GM21528 (cell line): Measurements from ENCODE around the gene ADGRV1.

Source experiments
- ATAC-seq: cut with Tn5 transposase; IDR thresholded peaks from one replicate; pipeline ENCODE4 v1.9.1; 2021; ENCODE audit warnings: mild to moderate bottlenecking, moderate library complexity; ENCODE audit not compliant: unreplicated experiment, low FRiP score

ADGRV1 gene

DNA sequence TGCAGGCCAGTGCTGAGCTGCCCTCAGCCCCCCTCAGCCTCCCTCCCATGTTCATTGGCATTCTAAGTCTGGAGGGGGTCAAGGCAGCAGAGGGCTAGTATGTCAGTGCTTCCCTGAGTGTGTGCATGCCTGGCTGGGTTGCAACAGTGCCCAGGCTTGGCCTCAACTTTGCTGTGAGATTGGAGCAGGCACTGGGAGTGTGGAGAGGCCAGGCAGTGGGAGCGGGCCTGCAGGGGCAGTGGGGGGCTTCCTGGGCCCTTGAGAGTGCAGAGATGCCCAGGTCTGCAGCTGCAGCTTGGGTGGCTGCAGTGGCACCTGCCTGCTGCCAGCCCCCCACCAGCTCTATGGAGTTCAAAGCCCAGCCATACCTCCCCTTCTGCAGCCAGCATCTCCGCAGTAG is 585.2 kb downstream of the ADGRV1 start:
- no peak for ATAC-seq

GRCh38 chr5:91144491-91145332 is 586.1 kb downstream of the ADGRV1 start:
- ATAC-seq: no peak

DNA sequence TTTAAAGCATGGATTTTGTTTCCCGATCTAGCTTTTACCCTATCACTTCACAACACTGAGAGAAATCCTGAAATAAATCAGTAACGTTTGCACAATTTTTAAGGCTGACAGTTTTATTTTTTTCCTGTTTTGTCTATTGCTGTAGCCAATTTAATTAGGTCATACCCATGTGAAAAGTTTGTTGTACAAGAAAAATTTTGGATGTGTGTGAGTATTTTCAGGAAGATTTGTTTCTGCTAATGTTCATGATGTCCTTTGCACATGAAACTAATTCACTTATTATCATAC is 586.7 kb downstream of the ADGRV1 start:
- no peak for ATAC-seq

- ATAC-seq: no peak
Observed at GRCh38 chr5:91146230-91146629, 587.6 kb downstream of the ADGRV1 start.

DNA sequence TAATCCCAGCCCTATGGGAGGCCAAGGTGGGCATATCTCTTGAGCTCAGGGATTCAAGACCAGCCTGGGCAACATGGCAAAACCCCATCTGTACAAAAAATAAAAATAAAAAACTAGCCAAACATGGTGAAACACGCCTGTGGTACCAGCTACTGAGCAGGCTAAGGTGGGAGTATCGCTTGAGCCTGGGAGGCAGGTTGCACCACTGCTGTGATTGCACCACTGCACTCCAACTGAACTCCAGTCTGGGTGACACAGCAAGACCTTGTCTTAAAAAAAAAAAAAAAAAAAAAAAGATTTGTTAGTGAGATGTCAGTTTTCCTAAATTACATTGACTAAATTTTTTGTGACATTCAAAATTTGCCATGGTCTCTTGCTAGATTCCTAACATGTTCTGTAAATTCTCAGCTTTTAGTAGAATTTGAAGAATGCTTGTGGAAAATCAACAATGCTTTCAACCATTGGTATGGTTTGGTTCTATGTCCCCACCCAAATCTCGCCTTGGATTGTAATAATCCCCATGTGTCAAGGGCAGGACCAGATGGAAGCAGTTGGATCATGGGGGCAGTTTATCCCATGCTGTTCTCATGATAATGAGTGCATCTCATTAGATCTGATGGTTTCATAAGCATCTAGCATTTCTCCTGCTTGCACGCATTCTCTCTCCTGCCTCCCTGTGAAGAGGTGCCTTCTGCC is 588.5 kb downstream of the ADGRV1 start:
- no peak for ATAC-seq

GRCh38 chr5:91150234-91150633 is 591.6 kb downstream of the ADGRV1 start:
- no peak for ATAC-seq

- no peak for ATAC-seq
Observed at GRCh38 chr5:91150636-91151035, 592.0 kb downstream of the ADGRV1 start.

GRCh38 chr5:91151947-91152346 is 593.4 kb downstream of the ADGRV1 start:
- no peak for ATAC-seq

DNA sequence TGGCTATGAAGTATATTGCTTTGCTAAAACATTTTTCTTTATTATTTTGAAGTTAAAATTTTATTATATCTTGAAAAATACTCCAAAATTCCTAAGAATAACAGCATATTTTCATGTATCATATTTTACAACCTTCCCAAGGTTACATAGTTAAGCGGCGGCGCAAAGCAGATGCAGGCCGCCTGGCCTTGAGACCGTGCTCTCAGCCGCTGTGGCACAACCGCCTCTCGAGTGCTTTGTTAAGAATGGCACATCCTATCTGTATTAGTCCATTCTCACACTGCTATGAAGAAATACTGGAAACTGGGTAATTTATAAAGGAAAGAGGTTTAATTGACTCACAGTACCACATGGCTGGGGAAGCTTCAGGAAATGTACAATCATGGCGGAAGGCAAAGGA is 595.7 kb downstream of the ADGRV1 start:
- ATAC-seq: no peak

DNA sequence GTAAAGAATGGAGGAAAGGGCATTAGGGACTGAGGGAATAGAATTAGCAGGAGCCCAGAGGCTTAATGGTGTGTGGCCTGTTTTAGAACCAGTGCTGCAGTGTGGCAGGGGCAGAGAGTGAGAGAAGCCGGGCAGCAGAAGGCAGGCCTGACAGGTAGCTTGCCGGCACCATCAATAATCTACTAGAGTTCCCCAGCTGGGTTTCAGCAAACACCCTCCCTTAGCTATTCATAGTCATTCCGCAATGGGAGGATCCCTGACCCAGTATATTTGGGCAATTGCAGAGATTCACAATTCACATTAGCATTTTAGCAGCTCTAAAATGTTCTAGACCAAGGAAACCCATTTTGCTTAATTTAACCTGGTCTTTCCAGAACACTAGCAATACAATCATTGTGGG is 596.7 kb downstream of the ADGRV1 start:
- no peak for ATAC-seq

- ATAC-seq: no peak
Observed at GRCh38 chr5:91156242-91156641, 597.6 kb downstream of the ADGRV1 start.

GRCh38 chr5:91158011-91158410 is 599.4 kb downstream of the ADGRV1 start:
- no peak for ATAC-seq

GRCh38 chr5:91159647-91160046 is 601.0 kb downstream of the ADGRV1 start:
- no peak for ATAC-seq

DNA sequence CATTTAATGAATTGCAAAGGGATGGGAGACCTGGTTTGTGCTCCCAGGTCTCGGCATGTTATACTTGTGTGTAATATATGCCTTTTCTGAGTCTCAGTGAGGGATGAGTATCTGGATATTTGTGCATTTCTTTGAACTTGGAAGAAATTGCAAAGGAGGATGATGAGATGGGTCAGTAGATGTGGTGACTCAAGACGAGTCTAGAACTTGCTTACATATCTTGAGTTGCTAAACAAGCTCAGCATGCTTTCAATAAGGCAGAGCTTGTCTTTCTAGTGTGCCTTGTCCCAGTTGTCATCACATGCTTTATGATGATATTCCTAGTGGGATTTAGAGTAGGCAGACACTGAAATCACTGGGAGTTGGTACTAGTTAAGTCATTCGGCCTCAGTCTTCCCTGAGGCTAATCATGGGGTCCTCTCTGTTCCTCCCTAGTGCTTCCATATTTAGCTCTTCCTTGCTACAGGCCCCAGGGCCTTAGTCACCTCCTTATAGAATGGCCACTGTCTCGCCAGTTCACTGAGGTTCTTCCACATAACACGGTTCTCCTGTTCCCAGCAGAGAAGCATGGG is 602.2 kb downstream of the ADGRV1 start:
- no peak for ATAC-seq

DNA sequence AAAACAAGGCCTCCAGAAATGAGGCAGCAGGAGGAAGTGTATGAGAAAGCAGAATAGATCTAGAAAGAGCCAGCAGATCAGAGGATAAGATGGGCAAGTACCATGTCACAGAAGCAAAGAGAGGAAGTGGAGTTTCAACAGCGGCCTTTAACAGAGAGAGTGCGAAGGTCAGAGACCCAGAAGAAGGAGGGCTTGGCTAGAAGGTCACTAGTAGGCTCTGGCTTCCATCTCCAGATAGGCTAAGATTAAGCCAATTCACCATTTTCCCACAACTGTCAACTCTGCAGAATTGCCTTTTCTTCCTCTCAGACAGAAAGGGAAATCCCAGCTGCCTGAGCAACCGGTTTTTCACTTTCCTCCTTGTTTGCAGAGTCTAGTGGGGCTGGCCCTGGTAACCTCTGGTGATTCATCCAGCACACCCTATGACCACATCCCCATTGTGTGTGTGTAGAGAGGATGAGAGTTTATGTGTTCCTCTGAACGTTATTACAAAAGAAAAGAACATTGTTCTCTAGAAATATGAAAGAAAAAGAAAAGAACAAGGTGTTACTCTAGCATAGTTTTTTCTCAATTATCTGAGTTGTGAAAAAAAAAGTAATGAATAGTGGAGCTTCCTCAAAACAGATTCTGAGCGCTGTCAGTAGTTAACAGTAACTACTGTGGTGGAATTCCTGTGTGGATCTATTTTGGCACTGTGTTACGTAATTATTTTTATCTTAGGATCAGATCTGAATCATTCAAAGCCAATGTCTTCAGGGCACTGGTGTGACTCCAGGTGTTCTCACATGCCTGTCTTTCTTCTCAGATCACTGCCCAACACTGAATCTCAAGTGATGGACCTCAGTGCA is 604.2 kb downstream of the ADGRV1 start:
- peak; percentile 99 for ATAC-seq

DNA sequence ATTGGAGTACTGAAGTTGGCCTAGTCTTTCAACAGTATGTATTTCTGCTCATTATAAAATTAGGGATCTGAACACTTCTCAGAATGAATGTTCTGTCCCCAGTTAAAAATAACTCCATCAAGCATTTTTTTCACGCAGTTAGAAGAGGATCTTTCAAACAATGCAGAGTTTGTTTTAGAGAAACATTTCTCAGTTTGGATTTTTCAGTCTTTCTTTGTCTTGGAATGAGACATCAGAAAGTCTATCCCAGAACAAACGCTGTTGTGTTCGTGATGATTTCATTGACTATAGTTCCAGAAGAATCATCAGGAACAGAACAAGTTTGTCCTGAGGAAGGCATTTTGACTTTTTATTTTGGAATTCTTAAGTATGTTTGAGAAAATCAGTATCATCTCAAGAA is 605.8 kb downstream of the ADGRV1 start:
- ATAC-seq: no peak

GRCh38 chr5:91166059-91166807 is 607.6 kb downstream of the ADGRV1 start:
- ATAC-seq: no peak

GRCh38 chr5:91168859-91169258 is 610.3 kb downstream of the ADGRV1 start:
- no peak for ATAC-seq

GRCh38 chr5:91170266-91170665 is 611.7 kb downstream of the ADGRV1 start:
- ATAC-seq: no peak

DNA sequence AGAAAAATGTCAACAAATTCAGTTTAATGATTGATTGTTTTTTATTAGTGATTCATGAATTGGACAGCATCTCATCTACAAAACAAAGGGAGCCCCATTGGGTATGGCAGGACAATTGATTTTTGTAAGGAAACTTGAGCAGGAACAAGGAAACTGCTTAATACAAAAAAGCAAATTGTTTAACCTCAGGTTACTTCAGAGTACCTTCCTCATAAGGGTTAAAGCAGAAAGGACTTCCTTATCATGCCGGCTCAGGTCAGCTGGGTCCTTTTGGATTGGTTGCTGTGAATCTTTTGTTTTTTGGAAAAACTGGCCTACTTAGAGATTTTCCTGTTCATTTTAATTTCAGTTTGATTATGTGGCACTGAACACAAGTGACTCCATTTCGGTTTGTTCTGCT is 612.7 kb downstream of the ADGRV1 start:
- no peak for ATAC-seq
